Loucy (cell line): ENCODE results near the gene DPEP3.

ENCODE experiments used
- EZH2phosphoT487 ChIP-seq: fragments of 200-600 bp; IDR thresholded peaks from 2 replicates; pipeline ENCODE4 v1.6.1; 2018; ENCODE audit warnings: antibody characterized with exemption, mild to moderate bottlenecking, moderate library complexity, borderline replicate concordance
- TF ChIP-seq, protein P1 (sequence below): fragments of 200-600 bp; sonication (generic); conservative IDR thresholded peaks from 2 replicates; pipeline ENCODE4 v1.5.1; 2014; ENCODE audit warnings: mild to moderate bottlenecking, antibody characterized with exemption, low read length

- TF ChIP-seq, protein P1, sequence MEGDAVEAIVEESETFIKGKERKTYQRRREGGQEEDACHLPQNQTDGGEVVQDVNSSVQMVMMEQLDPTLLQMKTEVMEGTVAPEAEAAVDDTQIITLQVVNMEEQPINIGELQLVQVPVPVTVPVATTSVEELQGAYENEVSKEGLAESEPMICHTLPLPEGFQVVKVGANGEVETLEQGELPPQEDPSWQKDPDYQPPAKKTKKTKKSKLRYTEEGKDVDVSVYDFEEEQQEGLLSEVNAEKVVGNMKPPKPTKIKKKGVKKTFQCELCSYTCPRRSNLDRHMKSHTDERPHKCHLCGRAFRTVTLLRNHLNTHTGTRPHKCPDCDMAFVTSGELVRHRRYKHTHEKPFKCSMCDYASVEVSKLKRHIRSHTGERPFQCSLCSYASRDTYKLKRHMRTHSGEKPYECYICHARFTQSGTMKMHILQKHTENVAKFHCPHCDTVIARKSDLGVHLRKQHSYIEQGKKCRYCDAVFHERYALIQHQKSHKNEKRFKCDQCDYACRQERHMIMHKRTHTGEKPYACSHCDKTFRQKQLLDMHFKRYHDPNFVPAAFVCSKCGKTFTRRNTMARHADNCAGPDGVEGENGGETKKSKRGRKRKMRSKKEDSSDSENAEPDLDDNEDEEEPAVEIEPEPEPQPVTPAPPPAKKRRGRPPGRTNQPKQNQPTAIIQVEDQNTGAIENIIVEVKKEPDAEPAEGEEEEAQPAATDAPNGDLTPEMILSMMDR, result no peak
- no peak for TF ChIP-seq EZH2phosphoT487
Measured at GRCh38 chr16:67996666-67997065, 16.4 kb upstream of the DPEP3 start.
